GM19193 (cell line): ENCODE results near the gene ZNF680.

ENCODE experiments used
- POLR2A ChIP-seq: IDR thresholded peaks from 4 replicates; pipeline ENCODE4 v1.6.1; 2011; ENCODE audit not compliant: insufficient read depth, insufficient read length; ENCODE audit errors: extremely low read depth

ZNF680 gene

GRCh38 chr7:64562626-64563278, at the start of gene ZNF680:
ZNF680 (minus strand) TSS chr7:64563071; CDS start chr7:64562954, 117 bp downstream.
- TF ChIP-seq POLR2A: peak; percentile 80

GRCh38 chr7:64612452-64612851, 49.6 kb upstream of the ZNF680 start:
- TF ChIP-seq POLR2A: no peak

- TF ChIP-seq POLR2A: no peak
Observed at GRCh38 chr7:64611717-64612116, 48.8 kb upstream of the ZNF680 start.

GRCh38 chr7:64610997-64611396, 48.1 kb upstream of the ZNF680 start:
- TF ChIP-seq POLR2A: no peak

- no peak for TF ChIP-seq POLR2A
Observed at GRCh38 chr7:64608116-64608910, 45.4 kb upstream of the ZNF680 start.

GRCh38 chr7:64606385-64606784, 43.5 kb upstream of the ZNF680 start:
- TF ChIP-seq POLR2A: no peak

- no peak for TF ChIP-seq POLR2A
Observed at GRCh38 chr7:64603271-64603670, 40.4 kb upstream of the ZNF680 start.

- TF ChIP-seq POLR2A: no peak
Observed at GRCh38 chr7:64602518-64602917, 39.6 kb upstream of the ZNF680 start.

GRCh38 chr7:64602086-64602485, 39.2 kb upstream of the ZNF680 start:
- TF ChIP-seq POLR2A: no peak

GRCh38 chr7:64599359-64599758, 36.5 kb upstream of the ZNF680 start:
- no peak for TF ChIP-seq POLR2A

- TF ChIP-seq POLR2A: no peak
Observed at GRCh38 chr7:64590971-64591370, 28.1 kb upstream of the ZNF680 start.

- TF ChIP-seq POLR2A: no peak
Observed at GRCh38 chr7:64581926-64582894, 19.3 kb upstream of the ZNF680 start.

GRCh38 chr7:64581391-64581790, 18.5 kb upstream of the ZNF680 start:
- TF ChIP-seq POLR2A: no peak

- no peak for TF ChIP-seq POLR2A
Observed at GRCh38 chr7:64574540-64575099, 11.7 kb upstream of the ZNF680 start.

- no peak for TF ChIP-seq POLR2A
Observed at GRCh38 chr7:64562256-64562625, 630 bp downstream of the ZNF680 start.
